Measurements from ENCODE around the gene GATA2. TPM values are rescaled to one million over a fixed set of nuclear protein-coding genes. Genes with fewer than 3 reads are reported as not detected.
A peak's percentile ranks its signal among the peaks of the same experiment; 100 is the strongest.

The GATA2 gene
- total and polyA plus RNA-seq, 4 donors: 0.99 to 5.2 (median 4.4) TPM

GRCh38 chr3:128496019-128496601 is 3.1 kb upstream of the GATA2 start:
- WGBS (ENCODE audit: insufficient coverage): 11% methylated on average over 32 of the region's 32 CpGs
- Histone ChIP-seq H3K4me1 (ENCODE audit: control insufficient read depth, insufficient read depth, low read length) (peaks cover 34% of the 10 kb centered on the region), H3K4me3 (ENCODE audit: low read depth, low read length) (no peak overlapping the region), H3K36me3 (ENCODE audit: control insufficient read depth, insufficient read depth, low read length) (no peaks in the 10 kb centered on the region), H3K9me3 (ENCODE audit: control insufficient read depth, insufficient read depth, low read length) (no peaks in the 10 kb centered on the region), H3K27ac (ENCODE audit: low read depth, low read length) (no peak overlapping the region), H3K27me3 (ENCODE audit: control insufficient read depth, insufficient read depth, low read length) (peaks cover 89% of the 10 kb centered on the region)
- DNase-seq (ENCODE audit: low read depth in 4 of 6, low spot score in 6 of 6): no peak

GRCh38 chr3:128495435-128495970 is 2.5 kb upstream of the GATA2 start:
- H3K4me3 ChIP-seq (ENCODE audit: low read depth, low read length): no peak overlapping the region
- no peak for DNase-seq (ENCODE audit: low read depth in 4 of 6, low spot score in 6 of 6)
- H3K27ac ChIP-seq (ENCODE audit: low read depth, low read length): no peak overlapping the region
- WGBS (ENCODE audit: insufficient coverage): 70% methylated on average over 7 of the region's 9 CpGs
- peaks cover 35% of the 10 kb centered on the region for H3K4me1 ChIP-seq (ENCODE audit: control insufficient read depth, insufficient read depth, low read length)
- peaks cover 93% of the 10 kb centered on the region for H3K27me3 ChIP-seq (ENCODE audit: control insufficient read depth, insufficient read depth, low read length)
- no peaks in the 10 kb centered on the region for H3K36me3 ChIP-seq (ENCODE audit: control insufficient read depth, insufficient read depth, low read length)
- H3K9me3 ChIP-seq (ENCODE audit: control insufficient read depth, insufficient read depth, low read length): no peaks in the 10 kb centered on the region

- no peak for DNase-seq (ENCODE audit: low read depth in 4 of 6, low spot score in 6 of 6)
- no peak overlapping the region for H3K4me3 ChIP-seq (ENCODE audit: low read depth, low read length)
- H3K9me3 ChIP-seq (ENCODE audit: control insufficient read depth, insufficient read depth, low read length): no peaks in the 10 kb centered on the region
- 68% methylated on average over 2 of the region's 2 CpGs for WGBS (ENCODE audit: insufficient coverage)
- peaks cover 46% of the 10 kb centered on the region for H3K4me1 ChIP-seq (ENCODE audit: control insufficient read depth, insufficient read depth, low read length)
- H3K27me3 ChIP-seq (ENCODE audit: control insufficient read depth, insufficient read depth, low read length): peaks cover 96% of the 10 kb centered on the region
- H3K27ac ChIP-seq (ENCODE audit: low read depth, low read length): no peak overlapping the region
- H3K36me3 ChIP-seq (ENCODE audit: control insufficient read depth, insufficient read depth, low read length): no peaks in the 10 kb centered on the region
Measured at GRCh38 chr3:128494367-128494650, 1.3 kb upstream of the GATA2 start.

GRCh38 chr3:128493570-128494366 is 767 bp upstream of the GATA2 start:
- no peak for DNase-seq (ENCODE audit: low read depth in 4 of 6, low spot score in 6 of 6)
- H3K27ac ChIP-seq (ENCODE audit: low read depth, low read length): no peak overlapping the region
- peaks cover 52% of the 10 kb centered on the region for H3K4me1 ChIP-seq (ENCODE audit: control insufficient read depth, insufficient read depth, low read length)
- H3K9me3 ChIP-seq (ENCODE audit: control insufficient read depth, insufficient read depth, low read length): no peaks in the 10 kb centered on the region
- H3K27me3 ChIP-seq (ENCODE audit: control insufficient read depth, insufficient read depth, low read length): peaks cover 96% of the 10 kb centered on the region
- 6% methylated on average over 11 of the region's 13 CpGs for WGBS (ENCODE audit: insufficient coverage)
- H3K4me3 ChIP-seq (ENCODE audit: low read depth, low read length): no peak overlapping the region
- no peaks in the 10 kb centered on the region for H3K36me3 ChIP-seq (ENCODE audit: control insufficient read depth, insufficient read depth, low read length)

- Histone ChIP-seq H3K4me3 (ENCODE audit: low read depth, low read length) (no peak overlapping the region), H3K27ac (ENCODE audit: low read depth, low read length) (no peak overlapping the region), H3K27me3 (ENCODE audit: control insufficient read depth, insufficient read depth, low read length) (peaks cover 99% of the 10 kb centered on the region), H3K9me3 (ENCODE audit: control insufficient read depth, insufficient read depth, low read length) (no peaks in the 10 kb centered on the region), H3K36me3 (ENCODE audit: control insufficient read depth, insufficient read depth, low read length) (no peaks in the 10 kb centered on the region), H3K4me1 (ENCODE audit: control insufficient read depth, insufficient read depth, low read length) (peaks cover 58% of the 10 kb centered on the region)
- under 1% methylated on average over 70 of the region's 70 CpGs for WGBS (ENCODE audit: insufficient coverage)
- peak in 2 of 6 donors; percentile 63 to 73 for DNase-seq (ENCODE audit: low read depth in 4 of 6, low spot score in 6 of 6)
Measured at GRCh38 chr3:128491941-128492670, 895 bp downstream of the GATA2 start.

GRCh38 chr3:128491691-128491940 is 1.4 kb downstream of the GATA2 start:
- H3K9me3 ChIP-seq (ENCODE audit: control insufficient read depth, insufficient read depth, low read length): no peaks in the 10 kb centered on the region
- H3K4me1 ChIP-seq (ENCODE audit: control insufficient read depth, insufficient read depth, low read length): peaks cover 58% of the 10 kb centered on the region
- peaks cover 99% of the 10 kb centered on the region for H3K27me3 ChIP-seq (ENCODE audit: control insufficient read depth, insufficient read depth, low read length)
- no peak overlapping the region for H3K4me3 ChIP-seq (ENCODE audit: low read depth, low read length)
- no peaks in the 10 kb centered on the region for H3K36me3 ChIP-seq (ENCODE audit: control insufficient read depth, insufficient read depth, low read length)
- no peak for DNase-seq (ENCODE audit: low read depth in 4 of 6, low spot score in 6 of 6)
- no peak overlapping the region for H3K27ac ChIP-seq (ENCODE audit: low read depth, low read length)
- under 1% methylated on average over 19 of the region's 19 CpGs for WGBS (ENCODE audit: insufficient coverage)

- H3K27ac ChIP-seq (ENCODE audit: low read depth, low read length): no peak overlapping the region
- no peaks in the 10 kb centered on the region for H3K9me3 ChIP-seq (ENCODE audit: control insufficient read depth, insufficient read depth, low read length)
- H3K36me3 ChIP-seq (ENCODE audit: control insufficient read depth, insufficient read depth, low read length): no peaks in the 10 kb centered on the region
- peak in 1 of 6 donors; percentile 21 for DNase-seq (ENCODE audit: low read depth in 4 of 6, low spot score in 6 of 6)
- 6% methylated on average over 15 of the region's 23 CpGs for WGBS (ENCODE audit: insufficient coverage)
- peaks cover 99% of the 10 kb centered on the region for H3K27me3 ChIP-seq (ENCODE audit: control insufficient read depth, insufficient read depth, low read length)
- H3K4me3 ChIP-seq (ENCODE audit: low read depth, low read length): no peak overlapping the region
- peaks cover 59% of the 10 kb centered on the region for H3K4me1 ChIP-seq (ENCODE audit: control insufficient read depth, insufficient read depth, low read length)
Measured at GRCh38 chr3:128490915-128491690, 1.9 kb downstream of the GATA2 start.

GRCh38 chr3:128490650-128490914 is 2.4 kb downstream of the GATA2 start:
- Histone ChIP-seq H3K36me3 (ENCODE audit: control insufficient read depth, insufficient read depth, low read length) (no peaks in the 10 kb centered on the region), H3K4me1 (ENCODE audit: control insufficient read depth, insufficient read depth, low read length) (peaks cover 59% of the 10 kb centered on the region), H3K27me3 (ENCODE audit: control insufficient read depth, insufficient read depth, low read length) (peaks cover 99% of the 10 kb centered on the region), H3K27ac (ENCODE audit: low read depth, low read length) (no peak overlapping the region), H3K9me3 (ENCODE audit: control insufficient read depth, insufficient read depth, low read length) (no peaks in the 10 kb centered on the region), H3K4me3 (ENCODE audit: low read depth, low read length) (no peak overlapping the region)
- WGBS (ENCODE audit: insufficient coverage): 0% methylated on average over 6 of the region's 10 CpGs
- no peak for DNase-seq (ENCODE audit: low read depth in 4 of 6, low spot score in 6 of 6)

- Histone ChIP-seq H3K9me3 (ENCODE audit: control insufficient read depth, insufficient read depth, low read length) (no peaks in the 10 kb centered on the region), H3K27ac (ENCODE audit: low read depth, low read length) (no peak overlapping the region), H3K36me3 (ENCODE audit: control insufficient read depth, insufficient read depth, low read length) (no peaks in the 10 kb centered on the region), H3K4me1 (ENCODE audit: control insufficient read depth, insufficient read depth, low read length) (peaks cover 59% of the 10 kb centered on the region), H3K4me3 (ENCODE audit: low read depth, low read length) (peak overlapping the region; percentile 27), H3K27me3 (ENCODE audit: control insufficient read depth, insufficient read depth, low read length) (peaks cover 99% of the 10 kb centered on the region)
- under 1% methylated on average over 61 of the region's 61 CpGs for WGBS (ENCODE audit: insufficient coverage)
- DNase-seq (ENCODE audit: low read depth in 4 of 6, low spot score in 6 of 6): peak in 2 of 6 donors; percentile 42 to 67
Measured at GRCh38 chr3:128489927-128490649, 2.9 kb downstream of the GATA2 start.

Data from spinal cord (tissue), 10 donors.